Activated CD8-positive, alpha-beta memory T cell treated with anti-CD3 and anti-CD28 coated beads for 36 hours (primary cell): ENCODE results near the gene CXCL6. TPM values are rescaled to one million over a fixed set of nuclear protein-coding genes. Genes with fewer than 3 reads are reported as not detected.

Experiments used
- total RNA-seq, 2 experiments: library from RNA; stranded (reverse); gene quantifications; one replicate each; pipeline ENCODE4 v1.2.3, GENCODE V29; 2021

CXCL6 gene
- total RNA-seq, 2 experiments from 2014 or later: not detected

Other genes starting within 250 kb of the CXCL6 start
- gene RASSF6, start 216.2 kb upstream of the CXCL6 start, total RNA-seq: not detected
- gene CXCL8, start 96.1 kb upstream of the CXCL6 start, total RNA-seq: under 1 TPM; 0.21 to 0.30 TPM
- not detected for gene PF4V1, start 16.6 kb downstream of the CXCL6 start, total RNA-seq
- not detected for gene CXCL1, start 32.7 kb downstream of the CXCL6 start, total RNA-seq
- not detected for gene PF4, start 145.3 kb downstream of the CXCL6 start, total RNA-seq
- gene PPBP, start 151.5 kb downstream of the CXCL6 start, total RNA-seq: not detected
- not detected for gene CXCL5, start 162.0 kb downstream of the CXCL6 start, total RNA-seq
- not detected for gene CXCL3, start 202.0 kb downstream of the CXCL6 start, total RNA-seq